HG02642 (cell line): ENCODE measurements around the gene ERVK3-1.
"Not testable (repeated sequence)": the region's sequence is repeated elsewhere in the genome, so short reads cannot be mapped to it uniquely, and the experiment has no call there.

Experiments
- ATAC-seq: cut with Tn5 transposase; IDR thresholded peaks from one replicate; pipeline ENCODE4 v1.9.1; 2021; ENCODE audit warnings: mild to moderate bottlenecking; ENCODE audit not compliant: unreplicated experiment, poor library complexity

The ERVK3-1 gene

GRCh38 chr19:58338825-58339558, 33.8 kb downstream of the ERVK3-1 start:
- no peak for ATAC-seq

GRCh38 chr19:58345558-58345957, 40.4 kb downstream of the ERVK3-1 start:
- no peak for ATAC-seq

- peak; percentile 89 for ATAC-seq
Observed at GRCh38 chr19:58346961-58347929, 42.1 kb downstream of the ERVK3-1 start.

DNA sequence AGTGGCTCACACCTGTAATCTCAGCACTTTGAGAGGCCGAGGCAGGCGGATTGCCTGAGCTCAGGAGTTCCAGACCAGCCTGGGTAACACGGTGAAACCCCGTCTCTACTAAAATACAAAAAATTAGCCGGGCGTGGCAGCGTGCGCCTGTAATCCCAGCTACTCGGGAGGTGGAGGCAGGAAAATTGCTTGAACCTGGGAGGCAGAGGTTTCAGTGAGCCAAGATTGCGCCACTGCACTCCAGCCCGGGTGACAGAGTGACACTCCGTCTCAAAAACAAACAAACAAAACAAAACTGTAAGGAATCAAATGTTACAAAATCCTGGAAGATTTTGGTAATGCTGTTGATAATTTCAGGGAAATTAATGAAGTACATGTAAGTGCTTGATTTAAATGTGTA, 42.9 kb downstream of the ERVK3-1 start:
- not testable (repeated sequence) for ATAC-seq

- ATAC-seq: no peak
Observed at GRCh38 chr19:58349590-58349989, 44.4 kb downstream of the ERVK3-1 start.

DNA sequence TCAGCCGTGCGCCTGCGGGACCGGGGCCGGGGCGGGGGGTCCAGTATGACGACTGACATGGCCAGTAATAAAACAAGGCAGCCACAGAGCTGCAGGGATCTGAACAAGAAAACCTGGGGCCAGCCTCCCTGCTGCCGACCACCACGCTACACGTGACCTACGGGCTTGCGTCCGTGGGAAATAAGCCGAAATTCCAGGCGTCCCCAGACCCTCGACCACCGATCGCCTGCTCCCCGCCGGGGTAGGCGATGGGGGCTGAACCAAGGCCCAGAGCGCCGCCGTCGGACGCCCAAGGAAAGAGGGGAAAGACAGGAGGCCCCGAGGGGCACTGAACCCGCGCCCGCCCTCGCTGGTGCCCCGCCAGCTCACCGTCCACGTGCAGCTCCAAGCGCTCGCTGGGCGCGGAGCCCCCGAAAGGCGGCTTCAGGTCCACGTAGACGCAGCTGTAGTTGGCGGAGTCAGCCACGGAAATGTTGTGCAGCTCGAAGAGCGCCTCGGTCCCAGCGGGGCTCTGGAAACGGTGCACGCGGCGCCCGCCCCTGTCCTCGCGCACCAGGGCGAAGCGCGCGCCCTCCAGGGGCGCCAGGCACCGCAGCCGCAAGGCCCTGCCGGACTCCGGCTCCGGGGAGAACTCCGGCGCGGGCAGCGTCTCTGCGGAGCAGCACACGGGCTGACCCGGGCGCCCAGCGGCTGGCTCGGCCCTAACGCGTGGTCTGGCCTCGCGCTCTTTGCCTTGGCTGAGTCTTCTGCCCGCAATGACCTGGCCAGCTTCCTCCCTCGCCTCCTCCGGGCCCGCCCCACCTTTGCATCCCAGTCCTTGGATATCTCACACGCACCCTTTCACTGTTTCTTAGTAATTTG, 45.1 kb downstream of the ERVK3-1 start:
- ATAC-seq: no peak

GRCh38 chr19:58350871-58351557, 45.8 kb downstream of the ERVK3-1 start:
- no peak for ATAC-seq

DNA sequence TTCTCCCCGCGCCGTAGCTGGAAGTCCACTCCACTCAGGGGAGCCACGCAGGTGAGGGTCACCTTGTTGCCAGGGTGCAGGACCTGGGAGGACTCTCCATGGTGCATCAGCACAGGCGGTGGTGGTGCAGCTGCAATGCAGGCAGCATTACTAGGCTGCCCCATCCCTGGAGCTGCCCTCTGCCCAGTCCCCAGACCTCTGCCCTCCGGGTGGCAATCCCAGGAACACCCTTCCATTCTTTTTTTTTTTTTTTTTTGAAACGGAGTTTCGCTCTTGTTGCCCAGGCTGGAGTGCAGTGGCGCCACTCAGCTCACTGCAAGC, 46.3 kb downstream of the ERVK3-1 start:
- no peak for ATAC-seq

DNA sequence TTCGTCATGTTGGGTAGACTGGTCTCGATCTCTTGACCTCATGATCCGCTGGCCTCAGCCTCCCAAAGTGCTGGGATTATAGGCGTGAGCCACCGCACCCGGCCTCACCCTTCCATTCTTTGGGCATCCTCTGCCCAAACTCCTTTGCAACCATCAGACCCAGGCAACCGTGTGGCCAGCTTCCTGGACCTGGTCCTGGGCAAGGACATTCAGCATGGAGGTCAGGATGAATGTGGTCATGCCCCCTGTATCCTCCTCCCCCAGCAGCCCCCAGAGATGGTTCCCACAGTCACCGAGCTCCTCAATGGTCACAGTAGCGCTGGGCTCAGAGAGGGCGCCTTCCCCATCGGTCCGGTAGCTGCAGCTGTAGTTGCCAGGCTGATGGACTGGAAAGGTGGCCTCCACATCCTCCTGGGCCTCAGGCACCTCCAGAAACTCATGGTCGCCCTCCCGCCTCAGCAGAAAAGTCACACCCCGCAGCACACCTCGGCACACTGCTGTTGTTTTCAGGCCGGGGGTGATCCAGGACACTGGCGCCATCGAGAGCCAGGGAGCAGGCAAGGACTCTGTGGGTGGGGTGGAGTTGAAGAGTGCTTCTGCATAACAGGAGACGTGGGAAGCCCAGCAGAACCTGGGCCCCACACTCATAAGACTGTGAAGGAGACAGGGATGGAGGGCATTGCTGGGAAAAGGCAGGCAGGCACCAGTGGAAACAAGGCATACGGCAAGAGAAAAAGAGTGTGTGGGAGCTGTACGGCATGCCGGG, 47.0 kb downstream of the ERVK3-1 start:
- ATAC-seq: no peak

- ATAC-seq: no peak
Observed at GRCh38 chr19:58352760-58353671, 47.8 kb downstream of the ERVK3-1 start, which contains the start of gene A1BG. A1BG (minus strand) TSS chr19:58353492; CDS start chr19:58353437, 55 bp downstream.

DNA sequence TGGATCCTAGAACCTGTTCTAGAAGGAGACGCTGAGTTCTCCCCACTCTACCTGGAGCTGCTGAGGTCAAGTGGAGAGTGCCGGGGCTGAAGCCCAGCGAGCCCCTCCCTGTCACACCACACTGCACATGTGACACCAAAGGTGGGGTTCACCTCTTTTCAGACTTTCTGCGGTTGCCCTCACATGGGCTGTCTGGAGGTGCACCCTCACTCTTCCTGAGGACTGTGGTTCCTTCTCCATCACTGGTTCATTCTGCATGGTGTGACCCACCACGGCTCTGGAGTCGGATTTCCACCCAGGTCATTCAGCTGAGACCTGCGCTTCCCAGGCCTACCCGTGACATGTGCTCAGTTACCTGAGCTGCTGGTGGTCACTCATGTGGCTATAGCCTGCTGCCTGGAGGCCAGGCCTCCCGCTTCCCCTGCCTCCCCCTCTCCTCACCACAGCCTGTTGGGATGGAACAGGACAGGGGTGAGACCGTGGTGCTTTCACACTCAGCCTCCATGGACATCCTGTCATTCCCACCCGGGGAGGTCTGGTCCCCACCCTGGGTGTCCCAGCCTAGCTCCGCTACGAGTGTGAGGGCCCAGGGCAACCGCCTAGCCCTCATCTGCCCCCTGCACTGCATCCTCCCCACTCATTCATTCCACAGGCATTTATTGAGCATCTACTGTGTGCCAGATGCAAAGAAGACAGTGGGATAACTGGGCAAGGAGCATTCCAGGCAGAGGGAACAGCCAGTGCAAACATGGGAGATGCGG, 48.7 kb downstream of the ERVK3-1 start:
- no peak for ATAC-seq

DNA sequence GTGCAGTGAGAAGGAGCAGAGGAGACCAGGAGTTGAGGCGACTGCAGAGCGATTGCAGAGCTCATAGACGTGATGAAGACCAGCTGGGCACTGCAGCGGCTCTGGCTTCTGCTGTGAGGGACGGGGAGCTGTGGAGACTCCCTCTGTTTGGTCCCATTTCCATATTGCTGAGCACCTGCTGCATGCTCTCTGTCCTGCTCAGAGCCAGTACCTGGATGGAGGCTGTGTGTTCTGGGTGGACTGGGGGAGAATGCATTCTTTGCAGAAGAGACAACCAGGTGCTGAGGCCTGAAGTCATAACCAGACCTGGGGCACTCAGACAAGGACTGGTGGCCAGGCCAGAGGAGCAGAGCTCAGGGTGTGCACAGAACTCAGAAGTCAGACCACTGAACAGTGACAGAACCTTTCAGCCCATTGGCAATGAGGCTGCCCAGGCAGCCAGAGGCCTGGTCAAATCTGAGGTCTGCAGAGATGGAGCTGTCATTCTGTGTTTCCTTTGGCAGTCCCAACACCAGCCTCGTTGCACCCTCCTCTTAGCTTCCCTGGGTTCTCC, 49.4 kb downstream of the ERVK3-1 start:
- ATAC-seq: no peak

- ATAC-seq: no peak
Observed at GRCh38 chr19:58355215-58355796, 50.1 kb downstream of the ERVK3-1 start.

GRCh38 chr19:58355908-58356765, 51.0 kb downstream of the ERVK3-1 start:
- no peak for ATAC-seq

DNA sequence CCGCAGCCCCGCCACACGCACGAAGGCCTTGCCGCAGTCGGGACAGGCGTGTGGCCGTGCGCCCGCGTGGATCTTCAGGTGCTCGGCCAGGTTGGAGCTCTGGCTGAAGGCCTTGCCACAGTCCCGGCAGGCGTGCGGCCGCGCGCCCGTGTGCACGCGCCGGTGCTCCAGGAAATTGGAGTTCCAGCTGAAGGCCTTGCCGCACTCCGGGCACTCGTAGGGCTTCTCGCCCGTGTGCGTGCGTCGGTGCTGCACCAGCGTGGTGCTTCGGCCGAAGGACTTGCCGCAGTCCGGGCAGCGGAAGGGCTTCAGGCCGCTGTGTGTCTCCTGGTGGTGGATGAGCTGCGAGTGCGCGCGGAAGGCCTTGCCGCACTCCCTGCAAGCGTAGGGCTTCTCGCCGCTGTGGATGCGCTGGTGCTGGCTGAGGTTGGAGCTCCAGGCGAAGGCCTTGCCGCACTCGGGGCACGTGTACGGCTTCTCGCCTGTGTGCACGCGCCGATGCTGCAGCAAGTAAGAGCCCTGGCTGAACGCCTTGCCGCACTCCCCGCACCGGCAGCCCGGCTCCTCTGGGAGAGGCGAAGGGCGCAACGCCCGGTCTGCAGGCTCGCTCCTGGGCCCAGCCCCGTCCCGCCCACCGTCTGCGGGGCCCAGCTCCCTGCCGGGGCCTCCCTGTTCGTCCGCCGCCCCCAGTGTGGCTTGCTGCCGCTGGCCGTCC, 51.7 kb downstream of the ERVK3-1 start:
- ATAC-seq: no peak
